Liver (tissue), 3 donors: ENCODE measurements around the gene TJP3.
"Not testable (repeated sequence)": the region's sequence is repeated elsewhere in the genome, so short reads cannot be mapped to it uniquely, and the experiment has no call there.

Source experiments
- ATF3 ChIP-seq: IDR thresholded peaks from 2 replicates; pipeline ENCODE4 v1.6.1; 2016; ENCODE audit warnings: antibody characterized with exemption
- CTCF ChIP-seq: fragments of 150-350 bp; IDR thresholded peaks from 2 replicates; pipeline ENCODE4 v1.5.1; 2017; ENCODE audit warnings: improper control_type of control experiment, low read depth, low read length; ENCODE audit not compliant: missing input control
- FOXA1 ChIP-seq: IDR thresholded peaks from 2 replicates; pipeline ENCODE4 v1.6.1; 2016; ENCODE audit warnings: antibody characterized with exemption
- GABPA ChIP-seq, 2 donors: IDR thresholded peaks in 1 of 2; conservative IDR thresholded peaks in 1 of 2; 2 replicates each; pipeline ENCODE4 v1.6.1; 2016; ENCODE audit warnings: antibody characterized with exemption in 2 of 2, mild to moderate bottlenecking in 1 of 2, moderate library complexity in 1 of 2
- JUND ChIP-seq, 2 donors: IDR thresholded peaks; 2 replicates each; pipeline ENCODE4 v1.6.1; 2016; ENCODE audit warnings: antibody characterized with exemption in 2 of 2
- MAX ChIP-seq: IDR thresholded peaks from 2 replicates; pipeline ENCODE4 v1.6.1; 2016; ENCODE audit warnings: antibody characterized with exemption
- RAD21 ChIP-seq, 2 donors: IDR thresholded peaks; 2 replicates each; pipeline ENCODE4 v1.6.1; 2016; ENCODE audit warnings: antibody characterized with exemption in 2 of 2, mild to moderate bottlenecking in 2 of 2
- REST ChIP-seq: IDR thresholded peaks from 2 replicates; pipeline ENCODE4 v1.6.1; 2016; ENCODE audit warnings: antibody characterized with exemption, mild to moderate bottlenecking
- SP1 ChIP-seq: IDR thresholded peaks from 2 replicates; pipeline ENCODE4 v1.6.1; 2018; ENCODE audit warnings: antibody characterized with exemption, mild to moderate bottlenecking
- TAF1 ChIP-seq: conservative IDR thresholded peaks from 2 replicates; pipeline ENCODE4 v1.6.1; 2016; ENCODE audit warnings: antibody characterized with exemption, mild to moderate bottlenecking
- YY1 ChIP-seq: IDR thresholded peaks from 2 replicates; pipeline ENCODE4 v1.6.1; 2016; ENCODE audit warnings: antibody characterized with exemption, mild to moderate bottlenecking
- ZBTB33 ChIP-seq: IDR thresholded peaks from 2 replicates; pipeline ENCODE4 v1.6.1; 2016; ENCODE audit warnings: antibody characterized with exemption
- donor health status: healthy.
- donor health status: healthy.

GRCh38 chr19:3765757-3766156 lies 57.6 kb downstream of the TJP3 start:
- not testable (repeated sequence) for TF ChIP-seq CTCF; ZBTB33; YY1; RAD21 (IDR thresholded peaks at IDR 0.05); ATF3; SP1; REST; GABPA (IDR thresholded peaks at IDR 0.05 in 1 of 2, conservative IDR thresholded peaks at IDR 0.05 in 1 of 2); MAX; JUND (IDR thresholded peaks at IDR 0.05); FOXA1; TAF1
